NOMO-1 treated with dmso at 0.1 percent for 144 hours (cell line): ENCODE results near the gene NPLOC4.
A peak's percentile ranks its signal among the peaks of the same experiment; 100 is the strongest.
"Not testable (repeated sequence)": the region's sequence is repeated elsewhere in the genome, so short reads cannot be mapped to it uniquely, and the experiment has no call there.

Source experiments
- DNase-seq: peaks from one replicate; lab custom pipeline; 2025; ENCODE audit not compliant: unreplicated experiment; lab: John Stamatoyannopoulos, UW

The NPLOC4 gene

GRCh38 chr17:81589612-81590011 is 47.3 kb downstream of the NPLOC4 start:
- no peak for DNase-seq

DNA sequence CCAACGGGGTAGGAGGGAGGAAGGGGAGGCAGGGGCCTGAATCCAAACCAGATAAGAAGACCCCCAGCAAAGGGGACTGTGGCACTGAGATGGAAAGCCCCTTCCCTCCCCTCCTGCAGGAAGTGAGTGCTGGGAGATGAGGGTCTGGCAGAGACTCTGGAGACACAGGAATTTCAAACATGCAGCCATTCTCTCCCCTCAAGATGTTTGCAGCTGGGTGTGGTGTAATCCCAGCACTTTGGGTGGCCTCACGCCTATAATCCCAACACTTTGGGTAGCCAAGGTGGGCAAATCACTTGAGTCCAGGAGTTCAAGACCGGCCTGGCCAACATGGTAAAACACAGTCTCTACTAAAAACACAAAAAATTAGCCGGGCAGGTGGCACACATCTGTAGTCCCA is 50.8 kb downstream of the NPLOC4 start:
- DNase-seq: no peak

GRCh38 chr17:81584771-81585170 is 52.1 kb downstream of the NPLOC4 start:
- not testable (repeated sequence) for DNase-seq

GRCh38 chr17:81583589-81584342 is 53.1 kb downstream of the NPLOC4 start:
- no peak for DNase-seq

GRCh38 chr17:81582749-81583148 is 54.2 kb downstream of the NPLOC4 start:
- DNase-seq: no peak

DNA sequence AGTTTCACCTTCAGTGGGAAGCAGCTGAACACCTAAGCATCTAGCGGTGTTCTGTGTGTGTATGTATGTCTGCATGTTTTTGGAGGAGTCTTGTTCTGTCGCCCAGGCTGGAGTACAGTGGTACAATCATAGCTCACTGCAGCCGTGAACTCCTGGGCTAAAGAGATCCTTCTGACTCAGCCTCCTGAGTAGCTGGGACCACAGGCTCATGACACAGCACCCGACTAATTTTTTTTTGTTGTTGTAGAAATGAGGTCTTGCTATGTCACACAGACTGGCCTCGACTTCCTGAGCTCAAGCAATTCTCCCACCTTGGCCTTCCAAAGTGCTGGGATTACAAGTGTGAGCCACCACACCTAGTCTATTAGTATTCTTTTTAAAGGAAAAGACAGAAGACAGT is 54.6 kb downstream of the NPLOC4 start:
- DNase-seq: no peak

DNA sequence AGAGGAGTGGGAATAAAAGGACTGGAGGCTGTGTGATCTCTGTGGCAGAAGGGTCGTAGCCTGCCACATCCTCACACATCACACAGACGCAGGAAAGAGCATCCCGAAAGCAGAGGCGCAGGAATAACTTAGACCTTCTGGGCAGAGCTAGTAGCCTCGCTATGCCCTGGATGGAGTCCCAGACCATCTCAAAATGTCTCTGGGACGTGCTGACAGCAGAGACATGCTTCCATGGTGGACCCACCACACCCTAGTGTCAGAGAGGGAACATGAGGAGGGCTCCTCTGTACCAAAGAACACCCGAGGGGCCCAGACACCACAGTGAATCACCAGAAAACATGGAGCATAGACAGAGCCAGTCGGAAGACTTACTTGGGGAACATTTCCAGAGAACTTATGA is 55.2 kb downstream of the NPLOC4 start:
- DNase-seq: no peak

DNA sequence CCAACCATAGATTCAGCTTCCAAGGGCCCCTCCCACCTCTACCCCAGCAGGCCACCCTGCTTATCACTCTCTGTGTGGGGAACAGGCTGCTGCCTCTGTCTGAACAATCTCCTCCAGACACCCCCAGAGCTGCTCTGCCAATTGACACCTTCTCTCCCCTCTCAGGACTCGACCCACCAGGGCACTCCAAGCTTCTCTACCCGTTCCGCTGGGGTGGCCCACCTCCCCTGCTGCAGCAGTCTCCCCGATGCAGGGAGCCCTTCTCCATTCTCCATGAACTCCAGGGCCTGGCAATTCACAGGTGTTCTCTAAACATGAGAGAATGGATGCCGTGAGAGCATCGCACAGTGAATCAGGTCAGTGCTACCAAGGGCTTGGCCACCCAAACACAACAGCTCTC is 56.4 kb downstream of the NPLOC4 start:
- no peak for DNase-seq

DNA sequence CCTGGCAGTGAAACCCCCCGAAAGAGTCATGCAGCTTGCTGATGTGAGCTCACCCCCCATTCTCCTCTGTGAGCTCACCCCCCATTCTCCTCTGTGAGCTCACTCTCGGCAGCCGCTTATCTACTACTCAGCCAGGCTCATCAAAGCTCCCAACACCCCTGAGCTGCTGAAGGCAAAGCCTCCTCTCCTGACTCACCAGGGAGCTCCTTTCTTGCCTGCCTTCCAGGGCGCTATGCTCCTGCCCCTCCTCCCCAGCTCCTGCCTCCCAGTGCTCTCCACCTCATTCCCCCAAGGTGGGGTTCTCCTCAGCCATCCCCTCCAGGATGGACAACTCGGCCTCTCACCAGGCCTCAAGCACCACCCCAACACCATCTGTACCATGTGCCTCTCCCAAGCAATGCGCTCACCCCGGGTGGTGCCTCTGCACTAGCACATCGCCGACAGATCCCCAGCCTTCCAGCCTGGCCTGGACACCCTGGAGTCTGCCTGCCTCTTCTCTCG is 57.0 kb downstream of the NPLOC4 start:
- DNase-seq: no peak

DNA sequence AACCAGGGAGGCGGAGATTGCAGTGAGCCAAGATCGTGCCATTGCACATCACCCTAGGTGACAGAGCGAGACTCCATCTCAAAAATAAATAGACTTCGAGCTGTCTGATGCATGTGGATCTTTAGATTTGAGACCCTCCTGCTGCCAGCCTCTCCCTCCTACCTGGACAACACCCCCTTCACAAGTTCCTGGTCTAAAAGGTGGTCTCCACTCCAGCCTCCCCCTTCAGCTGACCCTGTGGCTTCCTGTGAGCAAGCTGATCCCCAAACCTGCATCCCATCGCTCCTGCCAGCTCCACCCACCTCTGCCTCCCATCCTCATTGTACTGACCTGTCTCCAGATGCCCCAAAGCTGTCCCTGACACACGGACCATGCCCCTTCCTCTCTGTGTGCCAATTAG is 57.6 kb downstream of the NPLOC4 start:
- no peak for DNase-seq

DNA sequence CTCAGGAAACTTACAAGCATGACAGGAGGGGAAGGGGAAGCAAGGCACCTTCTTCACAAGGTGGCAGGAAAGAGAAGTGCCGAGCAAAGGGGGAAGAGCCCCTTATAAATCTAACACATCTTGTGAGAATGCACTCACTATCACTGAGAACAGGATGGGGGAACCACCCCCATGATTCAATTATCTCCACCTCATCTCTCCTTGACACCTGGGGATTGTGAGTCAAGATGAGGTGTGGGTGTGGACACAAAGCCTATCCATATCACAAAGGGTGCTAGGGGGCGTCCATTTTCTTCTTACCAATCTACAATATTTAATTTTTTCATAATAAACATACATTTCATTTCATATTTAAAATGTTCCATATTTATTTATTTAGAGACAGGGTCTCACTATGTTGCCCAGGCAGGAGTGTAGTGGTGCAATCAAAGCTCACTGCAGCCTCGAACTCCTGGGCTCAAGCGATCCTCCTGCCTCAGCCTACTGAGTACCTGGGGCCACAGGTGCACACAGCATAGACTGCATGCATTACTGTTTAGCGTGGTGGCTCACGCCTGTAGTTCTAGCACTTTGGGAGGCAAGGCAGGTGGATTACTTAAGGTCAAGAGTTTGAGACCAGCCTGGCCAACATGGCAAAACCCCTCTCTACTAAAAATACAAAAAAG is 58.2 kb downstream of the NPLOC4 start:
- no peak for DNase-seq

DNA sequence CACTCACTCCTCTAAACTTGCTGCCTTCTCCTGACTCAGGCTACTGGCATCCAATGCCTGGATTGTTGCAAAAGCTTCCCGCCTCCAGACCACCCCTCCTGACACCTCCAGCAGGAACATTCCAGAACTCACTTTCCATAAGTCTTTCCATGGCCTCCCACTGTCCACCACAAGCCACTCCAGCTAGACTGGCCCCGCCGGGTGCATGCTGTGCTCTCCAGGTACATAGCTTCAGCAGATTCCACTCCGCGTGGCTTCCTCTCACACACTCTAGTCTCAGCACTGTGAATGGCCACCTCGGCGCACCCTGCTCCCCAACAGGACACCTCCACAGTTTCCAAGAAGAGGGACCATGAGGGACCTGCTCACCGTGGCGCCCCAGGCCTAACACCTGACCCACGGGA is 58.9 kb downstream of the NPLOC4 start:
- no peak for DNase-seq

DNA sequence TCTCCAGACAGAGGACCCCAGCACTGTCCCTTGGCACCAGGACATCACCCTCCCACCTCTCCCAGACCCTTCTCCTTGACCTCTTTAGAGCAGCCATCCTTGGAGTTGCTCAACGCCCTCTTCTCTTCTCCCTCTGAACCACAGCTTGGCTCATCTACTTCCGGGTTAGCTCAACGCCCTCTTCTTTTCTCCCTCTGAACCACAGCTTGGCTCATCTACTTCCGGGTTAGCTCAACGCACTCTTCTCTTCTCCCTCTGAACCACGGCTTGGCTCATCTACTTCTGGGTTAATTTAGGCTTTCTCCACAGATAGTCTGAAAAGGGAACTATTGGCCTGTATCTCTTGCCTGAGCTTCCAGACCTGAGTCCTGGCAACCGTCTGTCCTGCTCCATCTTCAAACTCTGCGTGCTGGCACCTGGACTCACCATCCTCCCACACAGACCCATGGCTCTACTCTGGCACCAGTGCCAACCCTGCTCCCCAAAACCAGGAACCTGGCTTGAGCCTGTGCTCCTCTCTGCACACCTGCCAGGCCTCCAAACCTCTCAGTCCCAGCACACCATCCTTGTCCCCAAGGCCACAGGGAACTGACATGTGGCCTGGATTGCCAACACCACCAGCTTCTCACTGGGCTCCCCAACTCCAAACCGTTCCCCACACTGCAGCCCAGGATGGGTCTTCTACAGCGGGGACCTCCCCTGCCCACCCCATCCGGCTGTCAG is 59.5 kb downstream of the NPLOC4 start:
- peak; percentile 70 for DNase-seq

- no peak for DNase-seq
Observed at GRCh38 chr17:81576621-81577277, 60.2 kb downstream of the NPLOC4 start.

GRCh38 chr17:81575836-81576235 is 61.1 kb downstream of the NPLOC4 start:
- DNase-seq: no peak

DNA sequence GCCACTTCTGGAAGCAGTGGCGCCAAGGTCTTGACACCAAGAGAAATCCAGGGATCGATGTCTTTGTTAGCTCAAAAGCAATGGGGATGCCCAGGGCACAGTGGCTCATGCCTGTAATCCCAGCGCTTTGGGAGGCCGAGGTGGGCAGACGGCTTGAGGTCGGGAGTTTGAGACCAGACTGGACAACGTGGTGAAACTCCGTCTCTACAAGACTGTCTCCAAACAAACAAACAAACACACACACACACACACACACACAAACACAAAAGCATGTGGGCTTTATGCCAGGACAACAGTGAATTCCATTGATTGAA is 62.3 kb downstream of the NPLOC4 start:
- no peak for DNase-seq

GRCh38 chr17:81573794-81574642 is 62.9 kb downstream of the NPLOC4 start:
- DNase-seq: no peak

DNA sequence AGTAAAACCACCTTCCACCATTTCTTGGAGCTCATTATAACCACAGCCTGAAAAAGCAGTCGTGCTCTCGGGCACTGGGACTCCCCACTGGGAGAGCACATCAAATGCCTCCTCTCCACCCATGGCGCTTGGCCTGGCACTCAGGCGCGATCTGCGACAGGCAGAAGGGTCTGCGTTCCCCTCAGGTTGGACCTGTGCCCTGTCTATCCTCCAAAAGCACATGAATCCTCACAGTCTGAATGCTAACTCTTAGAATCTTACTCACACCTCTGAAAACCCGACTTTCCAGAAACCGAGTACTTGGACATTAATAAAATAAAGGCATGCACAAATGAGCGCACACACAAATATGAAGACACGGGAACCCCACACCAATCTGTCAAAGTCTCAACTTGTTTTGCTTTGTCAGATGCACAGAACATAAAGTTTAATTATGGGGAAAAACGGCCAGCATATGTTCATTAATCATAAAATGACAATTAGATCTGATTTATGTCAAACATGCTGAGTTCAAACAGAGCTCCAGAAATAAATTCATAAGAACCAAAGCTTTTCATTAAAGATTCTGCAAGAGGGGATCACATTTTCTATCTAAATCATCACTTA is 64.2 kb downstream of the NPLOC4 start:
- no peak for DNase-seq

DNA sequence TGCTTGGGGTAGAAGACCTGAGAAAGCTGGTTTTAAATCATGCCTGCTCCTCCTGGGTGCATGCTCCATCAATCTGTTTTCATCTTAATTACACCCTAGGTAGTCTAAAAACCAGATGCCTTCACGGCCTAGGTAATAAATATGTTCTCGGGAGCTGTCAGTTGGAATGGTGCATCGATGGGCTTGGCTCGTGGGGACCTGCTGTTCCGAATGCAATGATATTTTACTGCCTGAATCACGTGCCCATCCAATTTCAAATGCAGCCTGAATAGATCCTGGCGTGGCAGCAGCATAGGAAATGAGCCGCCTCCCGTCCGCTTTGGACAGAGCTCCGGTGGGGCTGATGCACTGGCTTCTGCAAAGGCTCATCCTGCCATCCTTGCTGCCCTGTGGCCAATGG is 65.9 kb downstream of the NPLOC4 start:
- DNase-seq: no peak

DNA sequence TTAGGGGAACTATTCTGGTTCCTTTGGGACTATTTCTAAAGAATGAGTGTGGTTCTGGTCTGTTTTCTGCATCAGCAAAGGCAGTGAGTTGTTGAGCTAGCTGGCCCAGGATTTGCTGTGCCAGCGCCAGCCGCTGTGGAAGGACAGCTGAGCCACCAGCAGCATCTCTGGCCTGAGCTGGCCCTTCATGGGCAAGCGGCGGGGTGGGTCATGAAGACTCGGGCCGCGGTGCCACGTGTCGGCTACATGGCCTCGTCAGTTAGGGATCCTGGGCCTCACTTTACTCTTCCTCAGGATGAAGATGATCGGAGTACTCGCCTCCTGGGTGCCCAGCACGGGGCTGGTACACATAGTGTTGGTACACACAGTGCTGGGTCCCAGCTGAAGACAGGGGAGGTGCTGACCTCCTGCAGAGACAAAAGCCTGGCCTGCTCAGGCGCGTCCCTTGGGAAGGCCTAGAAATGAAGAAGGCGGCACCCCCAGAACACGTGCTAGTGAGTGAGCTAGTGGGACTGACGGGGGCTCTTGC is 66.9 kb downstream of the NPLOC4 start:
- DNase-seq: no peak
